Activated gamma-delta T cell (primary cell): ENCODE data around the gene ESPL1.

Experiments used
- DNase-seq: peaks from one replicate; lab custom pipeline; 2025; lab: John Stamatoyannopoulos, UW
- total RNA-seq, 2 donors: gene quantifications; one replicate each; lab custom pipeline; 2026; lab: John Stamatoyannopoulos, UW

The ESPL1 gene
- total RNA-seq = 2.1 to 3.0 reads per million in 2 donors

GRCh38 chr12:53267999-53268629 is at the start of gene ESPL1:
Gene ESPL1, plus strand, starts transcription at chr12:53268299. Its CDS starts 468 bp downstream, at chr12:53268767.
- peak; percentile 71 for DNase-seq

- no peak for DNase-seq
Measured at GRCh38 chr12:53218551-53219291, 49.4 kb upstream of the ESPL1 start.

- no peak for DNase-seq
Measured at GRCh38 chr12:53219292-53219955, 48.7 kb upstream of the ESPL1 start.

GRCh38 chr12:53219956-53220693 is 48.0 kb upstream of the ESPL1 start:
- peak; percentile 59 for DNase-seq

GRCh38 chr12:53220694-53221202 is 47.4 kb upstream of the ESPL1 start:
- DNase-seq = peak; percentile 74

- peak; percentile 47 for DNase-seq
Measured at GRCh38 chr12:53221203-53222080, 46.7 kb upstream of the ESPL1 start.

- no peak for DNase-seq
Measured at GRCh38 chr12:53222170-53222721, 45.9 kb upstream of the ESPL1 start.

- no peak for DNase-seq
Measured at GRCh38 chr12:53222806-53223261, 45.3 kb upstream of the ESPL1 start.

GRCh38 chr12:53223389-53224060 is 44.6 kb upstream of the ESPL1 start:
- DNase-seq = no peak

GRCh38 chr12:53224061-53224896 is 43.8 kb upstream of the ESPL1 start:
- no peak for DNase-seq

GRCh38 chr12:53224897-53225634 is 43.0 kb upstream of the ESPL1 start:
- DNase-seq = no peak

GRCh38 chr12:53225635-53226424 is 42.3 kb upstream of the ESPL1 start:
- no peak for DNase-seq

- DNase-seq = no peak
Measured at GRCh38 chr12:53226815-53227214, 41.3 kb upstream of the ESPL1 start.

- DNase-seq = no peak
Measured at GRCh38 chr12:53227341-53227740, 40.8 kb upstream of the ESPL1 start.

- DNase-seq = no peak
Measured at GRCh38 chr12:53227836-53228235, 40.3 kb upstream of the ESPL1 start.

GRCh38 chr12:53229454-53229853 is 38.6 kb upstream of the ESPL1 start:
- no peak for DNase-seq

- no peak for DNase-seq
Measured at GRCh38 chr12:53230108-53230845, 37.8 kb upstream of the ESPL1 start.
